Measurements from ENCODE around the gene SIX2. TPM values are rescaled to one million over a fixed set of nuclear protein-coding genes. Genes with fewer than 3 reads are reported as not detected.
A peak's percentile ranks its signal among the peaks of the same experiment; 100 is the strongest.

SIX2 gene
- total RNA-seq, 1 donor from 2014 or later = not detected

GRCh38 chr2:44983836-44984604, 25.2 kb downstream of the SIX2 start:
- Histone ChIP-seq H3K9me3 (ENCODE audit: low read depth) (no peaks in the 10 kb centered on the region), H4K20me1 (ENCODE audit: low read depth) (no peaks in the 10 kb centered on the region), H3K36me3 (no peaks in the 10 kb centered on the region), H3K9ac (no peak overlapping the region), H3K79me2 (ENCODE audit: low read depth) (no peaks in the 10 kb centered on the region), H3K4me3 (no peak overlapping the region), H2AFZ (replicated peaks) (no peak overlapping the region), H3K27ac (no peak overlapping the region), H3K4me1 (peaks cover 3% of the 10 kb centered on the region), H3F3A (ENCODE audit: low read depth) (peaks cover 4% of the 10 kb centered on the region), H3K27me3 (no peaks in the 10 kb centered on the region), H3K4me2 (no peak overlapping the region)
- peaks cover 7% of the 10 kb centered on the region for H3K4me1 Mint-ChIP-seq
- H3K27ac Mint-ChIP-seq = no peak overlapping the region
- peaks cover 6% of the 10 kb centered on the region for H3K27me3 Mint-ChIP-seq (ENCODE audit: insufficient read depth, low read depth)
- DNase-seq (ENCODE audit: low spot score) = no peak
- H3K4me3 Mint-ChIP-seq = no peak overlapping the region
- H3K9me3 Mint-ChIP-seq = peaks cover 13% of the 10 kb centered on the region
- H3K36me3 Mint-ChIP-seq = no peaks in the 10 kb centered on the region
- no peak for TF ChIP-seq CTCF (IDR thresholded peaks at IDR 0.05)

GRCh38 chr2:44981714-44982108, 27.5 kb downstream of the SIX2 start:
- peaks cover 4% of the 10 kb centered on the region for H3F3A ChIP-seq (ENCODE audit: low read depth)
- Mint-ChIP-seq H3K9me3 (no peaks in the 10 kb centered on the region), H3K4me3 (no peak overlapping the region), H3K27ac (no peak overlapping the region), H3K4me1 (peaks cover 7% of the 10 kb centered on the region), H3K27me3 (ENCODE audit: insufficient read depth, low read depth) (peaks cover 5% of the 10 kb centered on the region), H3K36me3 (no peaks in the 10 kb centered on the region)
- H3K9ac ChIP-seq = no peak overlapping the region
- no peaks in the 10 kb centered on the region for H3K9me3 ChIP-seq (ENCODE audit: low read depth)
- H3K27me3 ChIP-seq = no peaks in the 10 kb centered on the region
- no peaks in the 10 kb centered on the region for H4K20me1 ChIP-seq (ENCODE audit: low read depth)
- H2AFZ ChIP-seq (replicated peaks) = peak overlapping the region; percentile 75
- TF ChIP-seq CTCF (IDR thresholded peaks at IDR 0.05) (peak; percentile 88), EZH2phosphoT487 (IDR thresholded peaks at IDR 0.05) (no peak), EZH2 (IDR thresholded peaks at IDR 0.05) (no peak)
- no peaks in the 10 kb centered on the region for H3K36me3 ChIP-seq
- H3K27ac ChIP-seq = no peak overlapping the region
- no peak overlapping the region for H3K4me2 ChIP-seq
- H3K4me1 ChIP-seq = peaks cover 3% of the 10 kb centered on the region
- H3K79me2 ChIP-seq (ENCODE audit: low read depth) = no peaks in the 10 kb centered on the region
- H3K4me3 ChIP-seq = no peak overlapping the region
- peak; percentile 89 for DNase-seq (ENCODE audit: low spot score)

GRCh38 chr2:44980751-44981713, 28.2 kb downstream of the SIX2 start:
- H3K9ac ChIP-seq = no peak overlapping the region
- Mint-ChIP-seq H3K9me3 (no peaks in the 10 kb centered on the region), H3K4me3 (no peak overlapping the region), H3K36me3 (no peaks in the 10 kb centered on the region), H3K27ac (no peak overlapping the region), H3K4me1 (peaks cover 7% of the 10 kb centered on the region), H3K27me3 (ENCODE audit: insufficient read depth, low read depth) (peaks cover 5% of the 10 kb centered on the region)
- no peak overlapping the region for H3K4me3 ChIP-seq
- H4K20me1 ChIP-seq (ENCODE audit: low read depth) = no peaks in the 10 kb centered on the region
- H3K79me2 ChIP-seq (ENCODE audit: low read depth) = no peaks in the 10 kb centered on the region
- peaks cover 5% of the 10 kb centered on the region for H3K4me1 ChIP-seq
- no peak overlapping the region for H2AFZ ChIP-seq (replicated peaks)
- DNase-seq (ENCODE audit: low spot score) = no peak
- no peaks in the 10 kb centered on the region for H3K36me3 ChIP-seq
- TF ChIP-seq EZH2 (IDR thresholded peaks at IDR 0.05) (no peak), EZH2phosphoT487 (IDR thresholded peaks at IDR 0.05) (no peak), CTCF (IDR thresholded peaks at IDR 0.05) (no peak)
- no peaks in the 10 kb centered on the region for H3K27me3 ChIP-seq
- no peaks in the 10 kb centered on the region for H3K9me3 ChIP-seq (ENCODE audit: low read depth)
- H3K27ac ChIP-seq = no peak overlapping the region
- no peak overlapping the region for H3K4me2 ChIP-seq
- H3F3A ChIP-seq (ENCODE audit: low read depth) = peaks cover 4% of the 10 kb centered on the region

All from neural progenitor cell (in vitro differentiated cells).